Measurements from ENCODE around the gene PAXX.

Gene PAXX

DNA sequence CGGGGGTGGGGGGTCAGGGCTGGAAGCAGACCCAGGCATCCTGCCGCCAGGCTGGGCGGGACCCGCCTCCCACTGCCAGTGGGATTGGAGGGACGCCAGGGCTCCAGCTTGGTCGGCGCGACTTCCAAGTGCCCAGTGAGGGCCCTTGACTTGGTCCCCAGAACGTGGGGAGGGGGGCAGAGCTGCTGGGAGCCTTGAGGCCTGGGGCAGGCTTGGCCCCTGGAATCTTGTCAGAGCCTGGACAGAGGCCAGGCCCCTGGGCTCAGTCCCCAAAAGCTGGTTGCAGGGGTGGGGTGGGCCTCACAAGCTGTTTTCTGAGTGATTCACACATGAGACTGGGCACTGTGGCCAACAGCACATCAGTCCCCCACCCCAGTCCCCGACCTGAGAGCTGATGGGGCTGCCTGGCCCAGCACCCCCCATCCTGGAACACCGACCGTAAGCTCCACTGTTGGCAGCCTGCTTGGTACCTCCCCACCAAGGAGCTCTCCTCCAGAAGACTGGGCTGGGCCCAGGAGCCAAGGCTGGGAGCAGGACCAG lies 3.6 kb downstream of the PAXX start:
- ChIA-PET CTCF (interaction anchor here (1.0 kb wide), 1 partner anchor 48 kb away, joined by 5 read pairs; no protein-coding TSS in a partner anchor), POLR2A (no interaction called here)
- TF ChIP-seq ELF4 (IDR thresholded peaks at IDR 0.05) = no peak
- TF ChIP-seq, protein P1, sequence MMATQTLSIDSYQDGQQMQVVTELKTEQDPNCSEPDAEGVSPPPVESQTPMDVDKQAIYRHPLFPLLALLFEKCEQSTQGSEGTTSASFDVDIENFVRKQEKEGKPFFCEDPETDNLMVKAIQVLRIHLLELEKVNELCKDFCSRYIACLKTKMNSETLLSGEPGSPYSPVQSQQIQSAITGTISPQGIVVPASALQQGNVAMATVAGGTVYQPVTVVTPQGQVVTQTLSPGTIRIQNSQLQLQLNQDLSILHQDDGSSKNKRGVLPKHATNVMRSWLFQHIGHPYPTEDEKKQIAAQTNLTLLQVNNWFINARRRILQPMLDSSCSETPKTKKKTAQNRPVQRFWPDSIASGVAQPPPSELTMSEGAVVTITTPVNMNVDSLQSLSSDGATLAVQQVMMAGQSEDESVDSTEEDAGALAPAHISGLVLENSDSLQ (IDR thresholded peaks at IDR 0.05) = no peak
- TF ChIP-seq CTBP1 (IDR thresholded peaks at IDR 0.05; ENCODE audit: borderline replicate concordance) = no peak
- TF ChIP-seq TARDBP (IDR thresholded peaks at IDR 0.05) = no peak
- TF ChIP-seq LEF1 (IDR thresholded peaks at IDR 0.05; ENCODE audit: borderline replicate concordance) = no peak
- no peak for TF ChIP-seq ARNT (IDR thresholded peaks at IDR 0.05)
- no peak for TF ChIP-seq SUZ12 (IDR thresholded peaks at IDR 0.05)
- no peak for TF ChIP-seq FOXK2 (IDR thresholded peaks at IDR 0.05)
- TF ChIP-seq SP1 (IDR thresholded peaks at IDR 0.05) = no peak
- TF ChIP-seq ZNF384 (IDR thresholded peaks at IDR 0.05) = no peak
- no peak for TF ChIP-seq FOXA1 (IDR thresholded peaks at IDR 0.05)
- no peak for TF ChIP-seq NFRKB (IDR thresholded peaks at IDR 0.05)
- TF ChIP-seq HDGF (IDR thresholded peaks at IDR 0.05; ENCODE audit: borderline replicate concordance) = no peak
- no peak for TF ChIP-seq L3MBTL2 (conservative IDR thresholded peaks at IDR 0.05)
- TF ChIP-seq FOXM1 (IDR thresholded peaks at IDR 0.05; ENCODE audit: borderline replicate concordance) = no peak
- no peak for TF ChIP-seq BHLHE40 (IDR thresholded peaks at IDR 0.05; ENCODE audit: borderline replicate concordance)
- DNase-seq (ENCODE audit: extremely low spot score) = no peak

DNA sequence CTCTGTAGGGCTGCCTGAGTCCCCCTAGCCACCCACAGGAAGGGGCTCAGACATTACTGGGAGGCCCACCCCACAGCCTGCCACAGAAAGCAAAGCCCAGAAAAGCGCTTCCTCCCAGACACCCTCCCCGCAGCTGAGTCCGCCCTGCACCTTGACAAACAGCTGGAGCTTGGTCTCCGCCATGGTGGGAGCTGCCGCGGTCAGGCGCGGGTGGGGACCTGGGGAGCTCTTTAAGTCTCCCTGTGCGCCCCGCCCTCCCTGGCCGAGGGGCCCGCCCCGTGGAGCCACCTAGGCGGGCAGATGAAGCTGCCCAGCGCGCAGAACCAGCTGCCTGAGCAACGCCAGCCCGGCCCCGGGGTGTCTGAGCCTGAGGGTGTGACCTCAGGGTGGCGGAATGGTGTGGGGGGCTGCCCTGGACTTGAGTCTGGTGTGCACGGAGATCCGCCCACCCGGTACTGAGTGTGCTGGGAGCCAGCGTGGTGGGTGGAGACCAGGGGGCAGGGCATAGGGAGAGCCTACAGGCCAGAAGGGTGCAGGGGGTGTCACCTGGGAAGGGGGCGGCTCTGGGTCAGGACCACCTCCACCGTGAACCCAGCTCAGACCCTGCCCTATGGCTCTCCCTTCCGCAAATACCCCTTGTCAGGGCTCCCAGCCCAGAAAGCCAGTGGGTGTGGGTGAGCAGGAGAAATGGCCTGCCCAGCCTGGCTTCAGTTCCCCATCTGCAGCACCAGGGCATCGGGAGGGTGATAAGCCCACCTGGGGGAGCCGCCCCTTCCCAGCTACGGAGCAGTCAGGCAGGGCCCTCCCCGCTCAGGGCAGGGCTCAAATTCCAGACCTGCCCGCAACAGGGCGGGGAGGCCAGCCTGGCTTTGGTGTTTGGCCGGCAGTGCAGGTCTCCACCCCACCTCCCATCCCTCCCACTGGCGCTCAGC lies 4.4 kb downstream of the PAXX start, which contains the start of gene CLIC3:
Gene CLIC3, minus strand, starts transcription at position 208 of the 932 bp plus-strand sequence. Its CDS starts 25 bp downstream, at position 183.
- DNase-seq (ENCODE audit: extremely low spot score) = no peak
- ChIA-PET POLR2A (no interaction called here), CTCF (interaction anchor here (1.0 kb wide), 1 partner anchor 49 kb away, joined by 5 read pairs; no protein-coding TSS in a partner anchor)
- TF ChIP-seq SUZ12 (IDR thresholded peaks at IDR 0.05) (no peak), FOXK2 (IDR thresholded peaks at IDR 0.05) (no peak), HDGF (IDR thresholded peaks at IDR 0.05; ENCODE audit: borderline replicate concordance) (no peak), SP1 (IDR thresholded peaks at IDR 0.05) (no peak), ARNT (IDR thresholded peaks at IDR 0.05) (no peak), CTBP1 (IDR thresholded peaks at IDR 0.05; ENCODE audit: borderline replicate concordance) (no peak), BHLHE40 (IDR thresholded peaks at IDR 0.05; ENCODE audit: borderline replicate concordance) (no peak), LEF1 (IDR thresholded peaks at IDR 0.05; ENCODE audit: borderline replicate concordance) (no peak), ELF4 (IDR thresholded peaks at IDR 0.05) (no peak), L3MBTL2 (conservative IDR thresholded peaks at IDR 0.05) (no peak), NFRKB (IDR thresholded peaks at IDR 0.05) (no peak)
- TF ChIP-seq, protein P1 (IDR thresholded peaks at IDR 0.05) = no peak

DNA sequence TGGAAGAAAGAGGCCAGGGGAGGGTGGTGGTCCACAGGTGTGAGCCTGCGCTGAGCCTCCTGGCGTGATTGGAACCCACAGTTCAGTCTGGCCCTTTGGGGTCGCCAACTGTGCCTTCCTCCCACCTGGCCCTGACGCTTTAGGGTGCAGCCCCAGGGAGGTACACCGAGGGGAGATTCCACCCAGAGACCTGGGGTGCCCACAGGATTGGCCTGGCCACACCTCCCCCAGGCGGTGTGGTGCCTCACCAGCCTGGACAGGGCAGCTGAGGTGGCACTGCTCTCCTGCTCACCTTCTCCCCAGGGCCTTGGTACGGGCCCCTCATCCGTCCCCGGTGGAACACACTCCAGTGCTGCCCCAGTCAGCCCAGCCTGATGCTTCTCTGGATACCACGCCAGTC lies 5.1 kb downstream of the PAXX start:
- CTCF ChIA-PET = interaction anchor here (1.3 kb wide), 1 partner anchor 32 kb away, joined by 6 read pairs; no protein-coding TSS in a partner anchor
- TF ChIP-seq LEF1 (IDR thresholded peaks at IDR 0.05; ENCODE audit: borderline replicate concordance) = no peak
- TF ChIP-seq ZNF384 (IDR thresholded peaks at IDR 0.05) = no peak
- TF ChIP-seq, protein P1 (IDR thresholded peaks at IDR 0.05) = no peak

DNA sequence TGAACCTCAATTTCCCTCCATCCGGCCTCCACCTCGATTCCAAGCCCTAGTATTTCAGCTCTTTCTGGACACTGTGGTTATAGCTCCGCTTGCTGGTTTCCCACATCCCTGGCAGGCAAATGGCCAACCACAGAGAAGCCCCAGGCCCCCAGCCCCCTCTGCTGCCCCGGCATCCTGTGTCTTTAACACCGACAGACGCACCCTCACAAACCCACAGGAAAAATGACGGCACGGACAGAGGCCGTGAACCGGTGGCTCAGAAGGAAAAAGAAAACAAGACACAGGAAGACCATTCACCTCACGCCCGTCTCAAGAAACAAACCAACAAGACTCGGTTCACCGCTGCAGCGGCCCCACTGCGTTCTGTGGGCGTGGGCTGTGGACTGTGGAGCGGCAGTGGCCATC lies 5.6 kb downstream of the PAXX start:
- ChIA-PET CTCF (interaction anchor here (1.3 kb wide), 1 partner anchor 31 kb away, joined by 6 read pairs; no protein-coding TSS in a partner anchor), POLR2A (no interaction called here)
- DNase-seq (ENCODE audit: extremely low spot score) = no peak
- TF ChIP-seq BHLHE40 (IDR thresholded peaks at IDR 0.05; ENCODE audit: borderline replicate concordance) (no peak), ZNF384 (IDR thresholded peaks at IDR 0.05) (no peak), CTBP1 (IDR thresholded peaks at IDR 0.05; ENCODE audit: borderline replicate concordance) (no peak), FOXA1 (IDR thresholded peaks at IDR 0.05) (no peak), ARNT (IDR thresholded peaks at IDR 0.05) (no peak), ELF4 (IDR thresholded peaks at IDR 0.05) (no peak), L3MBTL2 (conservative IDR thresholded peaks at IDR 0.05) (no peak), LEF1 (IDR thresholded peaks at IDR 0.05; ENCODE audit: borderline replicate concordance) (no peak), FOXK2 (IDR thresholded peaks at IDR 0.05) (no peak), FOXM1 (IDR thresholded peaks at IDR 0.05; ENCODE audit: borderline replicate concordance) (no peak), SUZ12 (IDR thresholded peaks at IDR 0.05) (no peak), HDGF (IDR thresholded peaks at IDR 0.05; ENCODE audit: borderline replicate concordance) (no peak), NFRKB (IDR thresholded peaks at IDR 0.05) (no peak), TARDBP (IDR thresholded peaks at IDR 0.05) (no peak), SP1 (IDR thresholded peaks at IDR 0.05) (no peak)
- TF ChIP-seq, protein P1 (IDR thresholded peaks at IDR 0.05) = no peak

More for the DNA sequence above, 5.1 kb downstream of the PAXX start:
- POLR2A ChIA-PET = no interaction called here
- no peak for DNase-seq (ENCODE audit: extremely low spot score)
